ENCODE results near the gene NUDT3.

DNA sequence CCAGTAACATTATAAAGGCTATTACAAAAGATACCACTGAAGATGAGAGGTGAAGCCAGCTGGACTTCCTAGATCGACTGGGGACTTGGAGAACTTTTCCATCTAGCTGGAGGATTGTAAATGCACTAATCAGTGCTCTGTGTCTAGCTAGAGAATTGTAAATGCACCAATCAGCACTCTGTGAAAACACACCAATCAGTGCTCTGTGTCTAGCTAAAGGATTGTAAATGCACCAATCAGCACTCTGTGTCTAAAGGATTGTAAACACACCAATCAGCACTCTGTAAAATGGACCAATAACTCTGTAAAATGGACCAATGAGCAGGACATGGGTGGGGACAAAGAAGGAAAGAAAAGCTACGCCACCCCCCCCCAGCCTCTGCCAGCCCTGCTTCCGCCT, 47.0 kb upstream of the NUDT3 start:
- TF ChIP-seq YY1 (IDR thresholded peaks at IDR 0.05; ENCODE audit: insufficient read depth, insufficient read length) (no peak), ZNF274 (IDR thresholded peaks at IDR 0.05; ENCODE audit: low read depth, low read length) (no peak), SUZ12 (IDR thresholded peaks at IDR 0.05; ENCODE audit: extremely low read depth, insufficient read depth, insufficient read length) (no peak)
